WERI-Rb-1 (cell line): ENCODE data around the gene APBA2.

Source experiments
- DNase-seq: peaks from one replicate; pipeline ENCODE4 v3.0.0-alpha.2; 2020
- H3K27ac ChIP-seq: fragments of 250-450 bp; sonication (Bioruptor Pico); 2 replicates; pipeline ENCODE4 v1.5.1; 2020; ENCODE audit warnings: mild to moderate bottlenecking, moderate library complexity
- H3K27me3 ChIP-seq: fragments of 250-450 bp; sonication (Bioruptor Pico); 2 replicates; pipeline ENCODE4 v1.5.1; 2021; ENCODE audit warnings: mild to moderate bottlenecking, low read depth, moderate library complexity; ENCODE audit not compliant: insufficient read depth, severe bottlenecking
- H3K36me3 ChIP-seq: fragments of 250-450 bp; sonication (Bioruptor Pico); 2 replicates; pipeline ENCODE4 v1.5.1; 2020; ENCODE audit warnings: mild to moderate bottlenecking, moderate library complexity
- H3K4me3 ChIP-seq: 2 replicates; pipeline ENCODE4 v1.5.1; 2011; ENCODE audit warnings: low read depth, mild to moderate bottlenecking, control low read depth, low read length
- H3K9me3 ChIP-seq: fragments of 250-450 bp; sonication (Bioruptor Pico); 2 replicates; pipeline ENCODE4 v1.5.1; 2021; ENCODE audit warnings: mild to moderate bottlenecking, moderate library complexity; ENCODE audit not compliant: severe bottlenecking
- CTCF ChIP-seq: IDR thresholded peaks from 2 replicates; pipeline ENCODE4 v1.5.1; 2011; ENCODE audit warnings: low read depth, mild to moderate bottlenecking, control low read depth, inconsistent platforms, low read length

The APBA2 gene

GRCh38 chr15:28942046-28942445 lies 56.3 kb downstream of the APBA2 start:
- no peaks in the 10 kb centered on the region for H3K9me3 ChIP-seq
- no peak for DNase-seq
- H3K27me3 ChIP-seq, result no peaks in the 10 kb centered on the region

GRCh38 chr15:28942571-28942970 lies 56.8 kb downstream of the APBA2 start:
- Histone ChIP-seq H3K27ac (no peak overlapping the region), H3K27me3 (no peaks in the 10 kb centered on the region), H3K36me3 (no peaks in the 10 kb centered on the region), H3K9me3 (no peaks in the 10 kb centered on the region), H3K4me3 (no peak overlapping the region)
- DNase-seq, result no peak
- no peak for TF ChIP-seq CTCF

More at GRCh38 chr15:28942046-28942445, 56.3 kb downstream of the APBA2 start:
- TF ChIP-seq CTCF, result no peak
- Histone ChIP-seq H3K36me3 (no peaks in the 10 kb centered on the region), H3K27ac (no peak overlapping the region), H3K4me3 (no peak overlapping the region)

- no peak overlapping the region for H3K27ac ChIP-seq
- no peak overlapping the region for H3K4me3 ChIP-seq
- H3K9me3 ChIP-seq, result no peaks in the 10 kb centered on the region
- no peak for TF ChIP-seq CTCF
- H3K36me3 ChIP-seq, result no peaks in the 10 kb centered on the region
- H3K27me3 ChIP-seq, result no peaks in the 10 kb centered on the region
- DNase-seq, result no peak
These were observed 57.4 kb downstream of the APBA2 start for GRCh38 chr15:28943146-28943545.

- no peak for TF ChIP-seq CTCF
- DNase-seq, result no peak
- Histone ChIP-seq H3K27me3 (no peaks in the 10 kb centered on the region), H3K9me3 (no peaks in the 10 kb centered on the region), H3K4me3 (no peak overlapping the region), H3K27ac (no peak overlapping the region), H3K36me3 (no peaks in the 10 kb centered on the region)
These were observed 57.9 kb downstream of the APBA2 start for GRCh38 chr15:28943611-28944230.

- no peak overlapping the region for H3K4me3 ChIP-seq
- no peaks in the 10 kb centered on the region for H3K27me3 ChIP-seq
- DNase-seq, result no peak
- no peak overlapping the region for H3K27ac ChIP-seq
- no peaks in the 10 kb centered on the region for H3K36me3 ChIP-seq
- H3K9me3 ChIP-seq, result no peaks in the 10 kb centered on the region
- TF ChIP-seq CTCF, result no peak
These were observed 58.5 kb downstream of the APBA2 start for GRCh38 chr15:28944286-28944685.

GRCh38 chr15:28944696-28945300 lies 59.0 kb downstream of the APBA2 start:
- DNase-seq, result no peak
- Histone ChIP-seq H3K27me3 (no peaks in the 10 kb centered on the region), H3K27ac (no peak overlapping the region), H3K36me3 (no peaks in the 10 kb centered on the region), H3K4me3 (no peak overlapping the region), H3K9me3 (no peaks in the 10 kb centered on the region)
- TF ChIP-seq CTCF, result no peak
